ENCODE data around the gene GOLGA6L2.

DNA sequence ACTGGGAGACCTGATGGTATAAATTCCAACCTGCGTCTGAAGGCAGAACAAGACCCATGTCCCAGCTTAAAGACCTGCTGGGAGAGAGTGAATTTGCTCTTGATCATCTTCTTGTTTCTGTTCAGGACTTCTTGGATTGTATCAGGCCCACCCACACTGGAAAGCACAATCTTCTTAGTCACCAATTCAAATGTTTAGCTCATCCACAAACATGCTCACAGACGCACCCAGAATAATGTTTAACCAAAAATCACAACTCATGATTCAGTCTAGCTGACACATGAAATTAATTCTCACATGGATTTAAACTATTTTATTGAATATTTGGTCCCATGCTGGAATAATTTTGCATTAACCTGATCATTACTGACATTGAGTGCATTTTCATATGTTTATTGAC, 37.8 kb upstream of the GOLGA6L2 start:
- TF ChIP-seq CTCF (IDR thresholded peaks at IDR 0.05 in 4 of 5, conservative IDR thresholded peaks at IDR 0.05 in 1 of 5) (no peak), POLR2A (IDR thresholded peaks at IDR 0.05) (no peak)
